Kidney tubule cell (primary cell): Measurements from ENCODE around the gene AUTS2.
"Not testable (repeated sequence)": the region's sequence is repeated elsewhere in the genome, so short reads cannot be mapped to it uniquely, and the experiment has no call there.

Experiments used
- DNase-seq: peaks from one replicate; pipeline ENCODE4 v3.0.0-alpha.2; 2018; ENCODE audit warnings: low spot score

Gene AUTS2

DNA sequence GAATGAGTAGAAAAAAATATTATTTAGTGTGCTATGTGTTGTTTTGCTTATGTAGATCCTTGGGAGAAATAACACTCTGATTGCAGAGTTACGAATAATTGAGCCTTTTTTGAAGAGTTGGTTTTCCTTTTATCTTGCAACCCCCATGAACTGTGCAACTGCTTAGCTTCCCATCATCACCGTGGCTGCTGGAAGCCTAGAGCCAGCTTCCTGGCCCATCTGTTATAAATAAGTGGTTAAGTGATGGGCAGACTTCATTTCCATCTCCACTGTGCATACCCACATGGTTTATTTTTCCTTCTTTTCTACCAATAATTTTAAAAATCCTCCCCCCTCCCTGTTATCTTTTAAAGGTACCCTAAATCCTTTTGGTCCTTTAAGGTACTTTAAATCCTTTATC, 978.8 kb downstream of the AUTS2 start:
- no peak for DNase-seq

DNA sequence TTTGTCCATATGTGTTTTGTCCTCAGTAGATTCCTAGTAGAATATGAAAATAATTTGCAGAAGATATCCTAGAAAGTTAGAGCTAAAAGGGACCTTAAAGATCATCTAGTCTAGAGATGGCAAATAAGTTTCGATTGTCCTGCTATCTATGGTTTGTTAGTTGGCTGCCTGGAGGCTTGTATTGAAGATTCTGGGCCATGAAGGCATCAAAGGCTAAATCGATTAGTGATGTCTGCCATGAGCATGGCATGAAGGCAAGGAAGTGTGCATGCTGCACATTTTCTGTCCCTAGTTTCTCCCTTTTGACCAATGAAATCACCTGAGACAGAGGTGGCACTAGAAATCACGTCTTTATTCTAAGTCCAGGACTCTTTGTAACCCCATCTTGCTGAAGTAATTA, 979.9 kb downstream of the AUTS2 start:
- DNase-seq, result no peak

DNA sequence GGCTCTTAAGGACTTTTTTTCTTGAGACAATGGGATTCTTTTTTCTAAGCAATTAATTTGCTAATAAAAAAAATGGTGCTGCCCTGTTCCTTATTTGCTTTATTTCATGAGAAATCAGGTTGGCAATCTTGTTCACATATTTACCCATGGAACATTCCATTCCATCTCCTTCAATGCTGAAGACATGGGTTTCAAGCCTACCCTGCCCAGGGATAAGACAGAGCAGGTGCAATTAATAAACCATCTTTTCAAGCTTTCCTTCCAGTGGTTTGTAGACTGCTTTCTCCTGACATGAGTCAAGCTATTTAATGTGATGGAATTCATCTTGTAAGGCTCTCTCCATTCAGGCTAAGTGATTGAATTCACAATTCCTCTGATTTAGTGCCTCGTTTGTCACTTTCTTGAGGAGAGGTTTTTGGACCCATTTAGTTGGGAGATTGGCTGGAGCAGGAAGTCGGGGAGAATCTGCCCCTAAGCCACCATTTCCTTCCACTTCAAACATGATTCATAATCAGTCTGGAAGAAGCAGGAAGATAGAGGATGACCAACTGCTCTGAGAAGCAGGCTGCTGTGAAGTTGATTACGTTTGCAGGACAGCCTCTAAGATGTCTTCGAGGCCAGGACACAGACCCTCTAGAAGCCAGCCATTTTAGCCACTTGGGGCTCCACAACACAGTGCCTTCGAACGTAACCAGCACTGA, 981.3 kb downstream of the AUTS2 start:
- DNase-seq, result peak; percentile 41

- no peak for DNase-seq
Observed at GRCh38 chr7:70580161-70580560, 981.9 kb downstream of the AUTS2 start.

GRCh38 chr7:70582927-70583895, 984.9 kb downstream of the AUTS2 start:
- DNase-seq, result peak; percentile 57

DNA sequence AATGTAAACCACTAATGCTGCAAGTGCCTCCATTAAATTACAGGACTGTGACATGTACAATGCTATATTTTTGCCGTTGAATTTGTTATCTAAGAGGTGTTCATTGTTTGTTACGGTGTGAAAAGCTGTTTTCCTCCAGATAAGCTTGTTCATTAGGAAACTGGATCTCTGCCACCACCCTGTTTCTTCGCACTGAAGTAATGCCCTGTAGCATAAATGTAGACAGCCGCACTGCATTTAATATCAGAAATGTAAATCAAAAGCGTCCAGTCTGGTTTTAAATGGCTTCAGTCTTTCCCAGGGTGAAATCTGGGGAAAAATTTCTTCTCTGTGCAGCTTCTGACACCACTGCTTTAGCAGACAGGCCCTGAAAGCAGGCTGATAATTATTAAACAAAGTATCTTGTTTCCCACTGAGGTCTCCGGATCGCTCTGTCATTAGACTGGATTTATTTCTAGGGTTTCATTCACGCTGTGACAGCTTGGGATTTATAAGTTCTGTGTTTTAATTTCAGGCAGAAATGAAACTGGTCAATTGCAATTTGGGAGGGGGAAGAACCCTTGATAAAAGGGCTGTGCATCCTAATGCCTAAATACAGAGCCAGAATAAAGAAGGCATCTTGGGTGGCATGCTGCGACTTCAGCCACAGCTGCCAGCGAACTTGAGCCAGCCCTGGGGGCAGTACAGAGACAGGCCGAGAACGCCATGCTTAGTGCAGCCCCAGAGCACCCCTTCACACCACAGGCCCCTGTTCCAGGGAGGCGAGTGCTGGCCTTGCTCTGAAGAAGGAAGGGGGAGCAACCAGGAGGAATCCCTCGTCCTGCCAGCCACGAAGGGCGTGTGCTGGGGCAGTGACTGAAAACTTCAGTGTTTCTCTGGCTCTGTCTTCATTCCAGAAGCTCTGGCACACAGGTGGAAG, 985.9 kb downstream of the AUTS2 start:
- DNase-seq, result no peak

DNA sequence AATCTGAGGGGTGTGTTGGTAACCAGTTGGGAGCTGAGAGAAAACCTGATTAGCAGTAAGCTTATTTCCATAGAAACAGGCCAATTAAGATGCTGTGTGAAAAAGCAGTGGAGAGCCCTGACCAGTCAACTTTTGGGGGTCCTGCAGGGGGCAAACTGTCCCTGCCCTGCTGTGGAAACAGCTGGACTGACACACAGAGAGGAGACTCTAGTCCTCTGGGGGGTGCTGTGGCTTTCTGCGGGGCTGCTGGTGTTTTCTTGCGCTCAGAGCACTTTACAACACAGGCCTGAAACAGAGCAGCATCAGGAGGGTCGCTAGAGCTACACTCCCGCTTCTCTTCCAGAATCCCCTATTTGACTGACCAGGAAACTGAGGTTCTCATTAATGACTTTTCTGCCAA, 986.8 kb downstream of the AUTS2 start:
- no peak for DNase-seq

DNA sequence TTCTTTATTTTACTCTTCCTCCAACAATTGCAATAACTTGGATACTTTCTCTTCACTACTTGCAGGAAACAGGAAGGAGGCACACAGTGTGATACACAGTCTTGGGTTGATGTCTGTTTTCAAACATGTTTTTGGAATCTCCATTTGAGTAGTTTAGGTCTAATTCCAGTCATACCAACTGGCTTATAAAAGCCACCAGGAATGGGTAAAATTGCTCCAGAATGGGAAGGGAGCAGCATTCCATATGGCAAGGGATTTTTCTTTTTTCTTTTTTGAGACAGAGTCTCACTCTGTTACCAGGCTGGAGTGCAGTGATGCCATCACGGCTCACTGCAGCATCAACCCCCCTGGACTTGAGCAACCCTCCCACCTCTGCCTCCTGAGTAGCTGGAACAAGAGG, 988.5 kb downstream of the AUTS2 start:
- no peak for DNase-seq

DNA sequence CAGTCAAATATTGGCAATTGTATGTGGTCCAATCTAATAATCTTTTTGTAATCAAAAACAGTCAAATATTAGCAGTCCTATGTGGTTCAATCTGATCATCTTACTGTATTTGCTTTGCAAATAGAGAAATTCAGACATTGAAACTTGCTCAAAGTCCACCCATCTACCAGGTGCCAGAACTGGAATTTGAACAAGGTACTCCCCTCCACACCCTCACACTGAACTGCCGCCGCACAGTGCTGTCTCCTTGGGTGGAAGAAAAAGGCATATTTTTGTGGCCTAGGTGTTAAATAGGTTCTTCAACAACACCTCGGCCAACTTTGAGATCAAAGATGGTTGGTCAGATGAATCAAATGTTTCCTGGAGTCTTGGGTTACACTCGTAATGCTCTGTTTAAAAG, 989.5 kb downstream of the AUTS2 start:
- DNase-seq, result no peak

- no peak for DNase-seq
Observed at GRCh38 chr7:70588191-70588921, 990.1 kb downstream of the AUTS2 start.

DNA sequence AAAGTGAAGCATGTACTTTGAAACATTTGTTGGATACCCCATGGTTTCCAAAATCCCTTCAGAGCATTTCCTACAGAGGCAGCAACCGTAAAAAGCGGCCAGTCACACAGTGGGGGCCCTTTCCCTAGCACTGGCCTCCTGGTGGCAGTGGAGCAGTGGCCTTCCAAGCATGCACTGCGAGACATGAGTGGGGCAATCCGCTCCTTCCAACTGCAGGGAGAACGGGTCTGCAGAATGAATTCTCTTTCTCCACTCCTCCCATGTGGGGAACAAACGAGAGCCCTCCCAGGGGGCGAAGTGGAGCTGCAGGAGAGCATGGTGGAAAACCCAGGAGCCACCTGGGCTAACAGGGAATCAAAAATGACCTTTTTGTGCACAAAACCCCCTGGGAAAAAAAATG, 990.7 kb downstream of the AUTS2 start:
- DNase-seq, result no peak

DNA sequence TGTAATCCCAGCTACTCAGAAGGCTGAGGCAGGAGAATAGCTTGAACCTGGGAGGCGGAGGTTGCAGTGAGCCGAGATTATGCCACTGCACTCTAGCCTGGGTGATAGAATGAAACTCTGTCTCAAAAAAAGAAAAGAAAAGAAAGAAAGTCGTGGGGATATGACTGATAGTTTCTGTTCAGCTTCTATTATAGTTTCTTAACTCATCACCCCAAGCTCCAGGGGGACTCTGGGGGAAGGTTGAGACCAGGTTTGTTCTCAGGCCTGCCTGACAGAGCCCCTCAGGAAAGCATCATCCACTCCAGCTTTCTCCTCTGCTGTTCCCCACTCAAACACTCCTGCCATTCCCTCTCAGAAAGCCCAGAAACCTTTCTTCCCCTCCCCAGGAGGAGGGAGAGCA, 991.3 kb downstream of the AUTS2 start:
- DNase-seq, result no peak

DNA sequence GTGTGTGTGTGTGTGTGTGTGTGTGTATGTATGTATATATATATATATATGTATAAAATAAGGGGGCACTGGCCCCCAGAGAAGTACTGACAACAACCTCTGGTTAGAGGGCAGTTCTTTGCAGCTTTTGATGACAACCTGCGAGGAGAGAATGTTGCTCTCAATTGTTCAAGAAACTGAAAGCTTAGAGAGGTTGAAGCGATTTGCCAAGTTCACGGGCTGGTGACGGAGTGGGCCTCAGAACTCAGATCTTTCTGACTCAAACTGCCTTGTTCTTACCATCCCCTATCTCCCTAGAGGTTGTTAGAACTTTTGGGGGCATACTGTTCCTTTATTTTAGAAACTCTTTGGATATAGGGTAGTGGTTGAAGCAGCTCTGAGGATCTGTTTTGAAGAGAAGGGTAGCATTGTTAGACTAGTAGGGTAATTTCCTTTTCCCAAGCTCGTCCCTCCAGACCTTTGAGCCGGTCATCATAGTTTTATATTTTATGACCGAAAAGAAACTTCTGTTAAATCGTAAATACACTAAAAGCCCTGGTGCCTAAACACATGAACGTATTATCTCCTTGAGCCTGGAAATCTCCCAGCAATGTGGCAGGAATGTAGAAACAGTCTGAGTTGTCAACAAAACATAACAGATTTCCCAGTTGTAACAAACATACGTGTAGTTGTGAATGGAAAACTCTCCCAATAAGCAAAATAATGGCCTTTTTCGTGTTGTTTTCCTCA, 992.0 kb downstream of the AUTS2 start:
- no peak for DNase-seq

GRCh38 chr7:70591643-70592042, 993.4 kb downstream of the AUTS2 start:
- DNase-seq, result no peak

GRCh38 chr7:70592171-70592570, 993.9 kb downstream of the AUTS2 start:
- no peak for DNase-seq

DNA sequence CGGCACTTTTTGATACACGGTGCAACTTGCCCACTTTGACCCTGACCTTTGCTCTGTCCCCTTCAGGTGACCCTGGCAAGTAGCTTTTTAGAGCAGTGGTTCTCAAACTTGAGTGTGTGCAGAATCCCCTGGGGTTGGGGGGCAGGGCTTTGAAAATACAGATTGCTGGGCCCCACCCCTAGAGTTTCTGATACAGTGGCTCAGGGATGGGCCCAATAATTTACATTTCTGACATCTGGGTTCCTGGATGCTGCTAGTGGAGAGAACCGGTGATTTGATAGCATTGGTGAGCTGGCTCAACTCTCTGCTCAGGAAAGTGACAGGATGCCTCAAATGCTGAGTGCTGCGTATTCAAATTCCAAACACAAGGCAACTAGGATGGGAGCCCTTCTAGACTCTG, 995.9 kb downstream of the AUTS2 start:
- DNase-seq, result no peak

- not testable (repeated sequence) for DNase-seq
Observed at GRCh38 chr7:70594885-70595284, 996.6 kb downstream of the AUTS2 start.

GRCh38 chr7:70595370-70595754, 997.1 kb downstream of the AUTS2 start:
- peak; percentile 6 for DNase-seq

- peak; percentile 41 for DNase-seq
Observed at GRCh38 chr7:70595755-70596597, 997.7 kb downstream of the AUTS2 start.

GRCh38 chr7:70596598-70596913, 998.3 kb downstream of the AUTS2 start:
- no peak for DNase-seq
